Measurements from ENCODE around the gene ZNF318. TPM values are rescaled to one million over a fixed set of nuclear protein-coding genes. Genes with fewer than 3 reads are reported as not detected.

Gene ZNF318
- total and polyA plus RNA-seq, 3 donors from 2014 or later = 79.7 to 123 (median 97.9) TPM

- no peaks in the 10 kb centered on the region for H3K36me3 ChIP-seq (ENCODE audit: low read depth, missing control alignments)
- no peaks in the 10 kb centered on the region for H3K27me3 ChIP-seq
- H3K9me3 ChIP-seq = no peaks in the 10 kb centered on the region
- DNase-seq = no peak
- WGBS, 2 donors = 90 to 96% methylated on average over 4 of the region's 4 CpGs
- H3K4me1 ChIP-seq = no peaks in the 10 kb centered on the region
- intact Hi-C loops (cut with DNase I; ENCODE audit: low total_unique reads) = no loop called here
- no peak for TF ChIP-seq POLR2A (IDR thresholded peaks at IDR 0.05)
- TF ChIP-seq CTCF (IDR thresholded peaks at IDR 0.05) = no peak
- H3K27ac ChIP-seq = no peak overlapping the region
- H3K4me3 ChIP-seq = no peak overlapping the region
These were observed 30.3 kb downstream of the ZNF318 start for GRCh38 chr6:43339168-43339567.

GRCh38 chr6:43338243-43338642 is 31.2 kb downstream of the ZNF318 start:
- no peak for DNase-seq
- no peaks in the 10 kb centered on the region for H3K4me1 ChIP-seq
- TF ChIP-seq POLR2A (IDR thresholded peaks at IDR 0.05) (no peak), CTCF (IDR thresholded peaks at IDR 0.05) (no peak)
- no peaks in the 10 kb centered on the region for H3K27me3 ChIP-seq
- no peak overlapping the region for H3K27ac ChIP-seq
- no peaks in the 10 kb centered on the region for H3K9me3 ChIP-seq
- intact Hi-C loops (cut with DNase I; ENCODE audit: low total_unique reads) = no loop called here
- H3K4me3 ChIP-seq = no peak overlapping the region
- no peaks in the 10 kb centered on the region for H3K36me3 ChIP-seq (ENCODE audit: low read depth, missing control alignments)

- Histone ChIP-seq H3K36me3 (ENCODE audit: low read depth, missing control alignments) (no peaks in the 10 kb centered on the region), H3K27ac (no peak overlapping the region), H3K27me3 (no peaks in the 10 kb centered on the region), H3K4me1 (no peaks in the 10 kb centered on the region), H3K4me3 (no peak overlapping the region), H3K9me3 (no peaks in the 10 kb centered on the region)
- TF ChIP-seq CTCF (IDR thresholded peaks at IDR 0.05) = no peak
- no peak for TF ChIP-seq POLR2A (IDR thresholded peaks at IDR 0.05)
- intact Hi-C loops (cut with DNase I; ENCODE audit: low total_unique reads) = no loop called here
- DNase-seq = no peak
- 69 to 72% methylated on average over 3 of the region's 3 CpGs for WGBS, 2 donors
These were observed 33.1 kb downstream of the ZNF318 start for GRCh38 chr6:43336382-43336781.

- Histone ChIP-seq H3K4me1 (no peaks in the 10 kb centered on the region), H3K36me3 (ENCODE audit: low read depth, missing control alignments) (no peaks in the 10 kb centered on the region), H3K27ac (no peak overlapping the region), H3K9me3 (no peaks in the 10 kb centered on the region), H3K27me3 (no peaks in the 10 kb centered on the region), H3K4me3 (no peak overlapping the region)
- no peak for TF ChIP-seq POLR2A (IDR thresholded peaks at IDR 0.05)
- TF ChIP-seq CTCF (IDR thresholded peaks at IDR 0.05) = no peak
- 89 to 96% methylated on average over 3 of the region's 3 CpGs for WGBS, 2 donors
- intact Hi-C loops (cut with DNase I; ENCODE audit: low total_unique reads) = no loop called here
- DNase-seq = no peak
These were observed 34.0 kb downstream of the ZNF318 start for GRCh38 chr6:43335469-43335868.

- H3K27me3 ChIP-seq = no peaks in the 10 kb centered on the region
- H3K4me3 ChIP-seq = no peak overlapping the region
- WGBS, 2 donors = 39 to 40% methylated on average over 2 of the region's 2 CpGs
- peak in 2 of 3 experiments; percentile 33 to 43 for TF ChIP-seq CTCF (IDR thresholded peaks at IDR 0.05)
- no peak for TF ChIP-seq POLR2A (IDR thresholded peaks at IDR 0.05)
- no peaks in the 10 kb centered on the region for H3K36me3 ChIP-seq (ENCODE audit: low read depth, missing control alignments)
- no peaks in the 10 kb centered on the region for H3K9me3 ChIP-seq
- intact Hi-C loops (cut with DNase I; ENCODE audit: low total_unique reads) = no loop called here
- no peak overlapping the region for H3K27ac ChIP-seq
- H3K4me1 ChIP-seq = no peaks in the 10 kb centered on the region
- no peak for DNase-seq
These were observed 34.9 kb downstream of the ZNF318 start for GRCh38 chr6:43334466-43335095.
